HUES64 (cell line): Measurements from ENCODE around the gene PCDHAC2.

Source experiments
- H3K27ac ChIP-seq: 2 replicates; pipeline ENCODE4 v1.7.0; 2013; ENCODE audit warnings: low read depth, low read length, inconsistent platforms
- H3K27me3 ChIP-seq: 2 replicates; pipeline ENCODE4 v1.6.1; 2013; ENCODE audit warnings: mild to moderate bottlenecking, low read length; ENCODE audit not compliant: insufficient read depth
- H3K36me3 ChIP-seq: 2 replicates; pipeline ENCODE4 v1.6.1; 2013; ENCODE audit warnings: mild to moderate bottlenecking, low read length; ENCODE audit not compliant: insufficient read depth
- H3K4me1 ChIP-seq: 2 replicates; pipeline ENCODE4 v1.6.1; 2013; ENCODE audit warnings: mild to moderate bottlenecking, low read length, moderate library complexity; ENCODE audit not compliant: insufficient read depth
- H3K4me3 ChIP-seq: 2 replicates; pipeline ENCODE4 v1.5.1; 2013; ENCODE audit warnings: mild to moderate bottlenecking, low read length, moderate library complexity
- H3K9ac ChIP-seq: 2 replicates; pipeline ENCODE4 v1.6.1; 2013; ENCODE audit warnings: mild to moderate bottlenecking, low read depth, low read length
- H3K9me3 ChIP-seq: 2 replicates; pipeline ENCODE4 v1.6.1; 2013; ENCODE audit warnings: low read depth, low read length; ENCODE audit not compliant: insufficient read depth
- WGBS: fragments of 150-250, 120-280 bp; methylation state at CpG from one replicate; pipeline ENCODE4 v1.1.7; 2013; ENCODE audit warnings: missing lambda C conversion rate; 5-methylcytosine and 5-hydroxymethylcytosine counted together

The PCDHAC2 gene

GRCh38 chr5:141007791-141008190 is 41.5 kb downstream of the PCDHAC2 start:
- Histone ChIP-seq H3K9me3 (no peaks in the 10 kb centered on the region), H3K4me1 (peaks cover 25% of the 10 kb centered on the region), H3K4me3 (no peak overlapping the region), H3K36me3 (peaks cover 22% of the 10 kb centered on the region), H3K9ac (no peak overlapping the region), H3K27me3 (no peaks in the 10 kb centered on the region), H3K27ac (no peak overlapping the region)

- Histone ChIP-seq H3K36me3 (peaks cover 22% of the 10 kb centered on the region), H3K9me3 (no peaks in the 10 kb centered on the region), H3K27me3 (no peaks in the 10 kb centered on the region), H3K4me1 (peaks cover under 1% of the 10 kb centered on the region; the same call in 1 of the 2 replicates), H3K9ac (no peak overlapping the region), H3K27ac (no peak overlapping the region), H3K4me3 (no peak overlapping the region)
- WGBS = 93% methylated on average over 12 of the region's 12 CpGs
These were observed 43.9 kb downstream of the PCDHAC2 start for GRCh38 chr5:141010047-141010793.

GRCh38 chr5:141017943-141018342 is 51.7 kb downstream of the PCDHAC2 start:
- H3K36me3 ChIP-seq = no peaks in the 10 kb centered on the region
- H3K9me3 ChIP-seq = no peaks in the 10 kb centered on the region
- H3K4me1 ChIP-seq = peaks cover 7% of the 10 kb centered on the region
- H3K4me3 ChIP-seq = no peak overlapping the region
- no peak overlapping the region for H3K27ac ChIP-seq
- no peak overlapping the region for H3K9ac ChIP-seq
- H3K27me3 ChIP-seq = no peaks in the 10 kb centered on the region
